A549 treated with DMSO at 1 μM for 4 hours (cell line): ENCODE data around the gene RPS17. TPM values are rescaled to one million over a fixed set of nuclear protein-coding genes. Genes with fewer than 3 reads are reported as not detected.

Experiments
- total RNA-seq: library from RNA; stranded (reverse); fragments of 200-300 nt; extraction: Qiagen RNA extraction; gene quantifications from 5 replicates; pipeline ENCODE4 v1.2.3, GENCODE V29; 2022; ENCODE audit warnings: low read depth

The RPS17 gene
- 3,736 to 4,278 TPM (median 3,919 TPM) in 5 replicates for total RNA-seq

DNA sequence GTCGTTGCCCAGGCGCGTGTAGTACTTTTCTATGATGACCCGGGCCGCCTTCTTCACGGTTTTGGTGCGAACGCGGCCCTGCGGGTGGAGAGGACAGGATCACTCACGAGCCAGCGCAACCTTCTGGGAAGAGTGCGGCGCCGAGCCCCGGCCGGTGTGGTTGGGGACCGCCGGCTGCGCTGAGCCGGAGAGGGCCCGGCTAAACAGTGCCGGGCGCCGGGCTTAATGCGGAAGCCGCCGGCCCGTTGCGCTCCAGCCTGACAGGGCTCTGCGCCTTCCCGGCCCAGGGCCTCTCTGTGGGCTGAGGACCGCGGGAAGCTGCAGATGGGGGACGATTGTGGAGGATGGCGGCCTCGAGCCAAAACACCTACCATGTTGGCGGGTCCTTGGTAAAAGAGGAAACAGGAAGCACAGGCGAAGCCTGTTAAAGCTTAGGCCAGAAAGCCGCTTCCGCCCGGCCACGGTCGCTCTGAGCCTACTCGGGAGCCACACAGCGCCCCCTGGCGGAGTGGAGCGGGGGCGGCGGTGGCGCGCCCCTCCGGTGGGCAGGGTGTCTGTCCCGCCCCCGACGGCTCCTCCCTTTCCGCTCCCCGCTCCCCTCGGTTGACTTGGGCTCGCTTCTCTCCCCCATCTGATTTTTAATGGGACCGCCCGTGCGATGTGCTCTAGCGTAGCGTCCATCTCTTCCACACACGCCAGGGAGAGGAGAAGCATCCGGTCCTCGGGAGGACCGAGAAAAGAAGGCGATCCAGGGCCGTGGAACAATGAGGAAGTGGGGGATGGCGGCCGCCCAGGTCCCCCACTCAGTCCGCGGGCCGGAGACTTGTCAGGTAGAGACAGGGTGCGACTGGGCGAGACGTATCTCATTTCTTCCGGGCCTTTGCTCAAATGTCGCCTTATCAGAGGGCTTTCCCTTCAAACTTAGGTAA lies at the start of gene RPS17:
Gene RPS17 (minus strand): TSS at position 403 of the 929 bp plus-strand sequence. CDS start 29 bp downstream, at position 374.

Other genes starting within 250 kb of the RPS17 start
- gene GOLGA6L10, start 191.0 kb downstream of the RPS17 start, total RNA-seq = 0.43 to 0.74 TPM (median 0.69 TPM) in 5 replicates
- 2.4 to 3.5 TPM (median 3.0 TPM) in 5 replicates for gene GOLGA6L9, start 110.6 kb downstream of the RPS17 start, total RNA-seq
- 2.1 to 3.9 TPM (median 3.5 TPM) in 5 replicates for gene CPEB1, start 106.9 kb upstream of the RPS17 start, total RNA-seq
- 0.61 to 1.2 TPM (median 0.74 TPM) in 5 replicates for gene AP3B2, start 169.4 kb upstream of the RPS17 start, total RNA-seq